Measurements from ENCODE around the gene TMPRSS9.

TMPRSS9 gene

DNA sequence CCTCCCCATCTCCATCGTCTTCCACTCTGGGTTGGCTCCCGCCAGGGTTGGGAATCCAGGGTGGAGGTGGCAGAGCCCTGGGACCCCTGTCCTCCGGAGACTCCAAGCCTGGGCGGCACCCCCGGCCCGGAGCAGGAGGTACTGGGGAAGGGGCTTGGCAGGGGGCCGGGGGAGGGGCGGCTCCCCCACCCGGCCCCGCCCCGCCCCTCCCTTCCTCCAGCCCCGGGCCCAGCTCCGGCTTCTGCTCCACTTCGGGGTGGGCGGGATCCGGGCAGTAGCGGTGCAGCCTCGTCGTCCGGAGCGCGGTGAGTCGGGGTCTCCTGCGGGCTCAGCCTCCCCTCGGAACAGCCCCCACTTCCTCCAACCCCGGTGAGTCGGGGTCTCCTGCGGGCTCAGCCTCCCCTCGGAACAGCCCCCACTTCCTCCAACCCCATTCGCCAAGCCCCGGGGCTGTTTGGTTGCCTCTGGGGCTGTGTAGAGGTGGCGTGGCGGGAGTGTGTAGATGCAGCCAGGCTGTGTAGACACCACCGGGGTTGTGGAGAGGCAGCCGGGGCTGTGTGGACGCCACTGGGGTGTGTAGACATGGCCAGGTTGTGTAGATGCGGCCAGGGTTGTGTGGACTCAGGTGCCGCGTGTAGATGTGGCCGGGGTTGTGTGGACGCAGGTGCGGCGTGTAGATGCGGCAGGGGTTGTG lies at the start of gene TMPRSS9:
TSS of gene TMPRSS9 (plus strand) at position 274 of the 694 bp plus-strand sequence. CDS start 29,521 bp downstream, outside the sequence.
- in situ Hi-C loops (cut with HindIII; ENCODE audit: low sequenced_read_pairs): no loop called here

DNA sequence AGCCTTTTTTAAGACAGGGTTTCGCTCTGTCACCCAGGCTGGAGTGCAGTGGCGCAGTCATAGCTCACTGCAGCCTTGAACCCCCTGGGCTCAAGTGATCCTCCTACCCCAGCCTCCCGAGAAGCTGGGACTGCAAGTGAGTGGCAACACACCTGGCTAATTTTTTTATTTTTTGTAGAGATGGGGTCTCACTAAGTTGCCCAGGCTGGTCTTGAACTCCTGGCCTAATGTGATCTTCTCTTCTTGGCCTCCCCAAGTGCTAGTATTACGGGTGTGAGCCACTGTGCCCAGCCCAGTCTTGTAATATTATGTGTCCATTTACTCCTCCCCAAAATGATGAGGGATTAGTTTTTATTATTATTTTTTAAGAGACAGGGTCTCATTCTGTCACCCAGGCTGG lies 49.0 kb upstream of the TMPRSS9 start:
- in situ Hi-C loops (cut with HindIII; ENCODE audit: low sequenced_read_pairs): loop anchor here (10.0 kb wide), 1 partner anchor 316 kb away; no protein-coding TSS in a partner anchor

DNA sequence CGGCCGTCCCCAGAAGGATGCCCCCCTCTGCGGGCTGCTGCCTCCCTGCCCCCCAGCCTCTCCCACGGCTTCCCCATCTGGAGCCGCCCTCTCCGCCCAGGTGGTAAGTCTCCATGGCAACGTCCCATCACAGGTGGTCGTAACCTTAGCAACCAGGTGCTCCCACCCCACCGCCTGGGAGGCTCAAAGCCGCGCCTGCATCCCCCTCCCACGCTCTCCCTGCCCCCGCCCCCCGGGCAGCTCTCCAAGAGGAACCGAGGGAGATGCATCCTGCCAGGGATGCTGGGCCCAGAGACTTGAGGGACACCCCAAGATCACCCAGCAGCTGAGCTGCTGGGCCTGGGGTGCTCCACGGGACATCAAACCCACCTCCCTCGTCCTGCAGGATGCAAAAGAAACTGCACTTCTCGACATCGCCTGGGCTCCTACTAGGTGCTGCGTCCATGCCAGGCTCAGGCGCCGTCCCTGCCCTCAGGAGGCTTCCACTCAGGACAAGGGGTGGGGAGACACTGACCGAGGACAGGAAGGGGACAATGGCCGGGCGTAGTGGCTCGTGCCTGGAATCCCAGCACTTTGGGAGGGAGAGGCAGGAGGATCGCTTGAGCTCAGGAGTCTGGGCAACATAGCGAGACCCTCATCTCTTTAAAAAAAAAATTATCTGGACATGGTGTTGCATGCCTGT lies 47.1 kb upstream of the TMPRSS9 start:
- in situ Hi-C loops (cut with HindIII; ENCODE audit: low sequenced_read_pairs): loop anchor here (10.0 kb wide), 1 partner anchor 318 kb away; no protein-coding TSS in a partner anchor

DNA sequence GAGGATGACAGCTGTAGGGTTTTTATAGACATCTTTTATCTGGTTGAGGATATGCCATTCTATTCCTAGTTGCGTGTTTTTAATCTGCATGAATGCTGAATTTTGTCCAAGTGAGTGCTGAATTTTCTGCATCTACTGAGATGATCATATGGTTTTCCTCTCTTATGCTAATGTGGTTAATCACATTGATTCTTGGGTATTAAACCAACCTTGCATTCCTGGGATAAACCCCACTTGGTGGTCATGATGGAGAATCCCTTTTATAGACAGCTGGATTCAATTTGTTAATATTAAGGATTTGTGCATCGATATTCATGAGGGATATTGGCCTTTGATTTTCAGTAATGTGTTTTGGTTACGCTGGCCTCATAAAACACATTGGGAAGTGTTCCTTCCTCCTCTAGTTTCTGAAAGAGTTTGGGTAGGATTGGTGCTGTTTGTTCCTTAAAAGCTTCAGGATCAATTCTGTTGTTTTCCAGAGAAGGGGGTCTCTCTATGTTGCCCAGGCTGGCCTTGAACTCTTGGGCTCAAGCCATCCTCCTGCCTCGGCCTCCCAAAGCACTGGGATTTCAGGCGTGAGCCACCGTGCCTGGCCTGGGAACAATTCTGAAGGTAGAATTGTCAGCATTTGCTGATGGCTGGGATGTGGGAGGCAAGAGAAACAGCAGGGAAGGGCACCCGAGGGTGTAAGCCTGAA lies 44.8 kb upstream of the TMPRSS9 start:
- in situ Hi-C loops (cut with HindIII; ENCODE audit: low sequenced_read_pairs): loop anchor here (10.0 kb wide), 1 partner anchor 320 kb away; no protein-coding TSS in a partner anchor

DNA sequence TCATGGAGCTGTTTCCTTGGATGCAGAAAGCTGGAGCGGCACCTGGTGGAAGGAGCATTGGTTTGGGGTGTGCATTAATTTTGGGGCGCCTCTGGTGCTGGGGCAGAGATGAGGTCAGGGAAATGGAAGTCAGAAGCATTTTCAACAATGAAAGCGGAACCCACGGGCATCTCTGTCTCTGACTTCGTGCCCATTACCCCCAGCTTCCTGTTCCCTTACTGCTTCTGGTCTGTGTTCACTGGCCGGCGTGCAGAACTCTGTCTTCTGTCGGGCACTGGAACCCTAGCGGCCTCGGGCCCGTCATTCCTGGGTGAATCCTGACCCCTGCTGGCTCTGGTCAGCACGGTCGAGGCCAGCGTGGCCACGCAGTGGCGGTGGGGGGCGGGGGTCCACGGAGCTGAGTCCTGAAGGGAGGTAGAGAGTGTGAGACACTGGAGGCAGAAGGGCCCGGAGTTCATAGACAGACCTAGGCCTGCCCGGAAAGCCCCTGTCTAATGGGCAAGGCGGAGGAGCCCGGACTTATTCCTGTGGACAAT lies 44.2 kb upstream of the TMPRSS9 start:
- in situ Hi-C loops (cut with HindIII; ENCODE audit: low sequenced_read_pairs): loop anchor here (10.0 kb wide), 1 partner anchor 321 kb away; no protein-coding TSS in a partner anchor

DNA sequence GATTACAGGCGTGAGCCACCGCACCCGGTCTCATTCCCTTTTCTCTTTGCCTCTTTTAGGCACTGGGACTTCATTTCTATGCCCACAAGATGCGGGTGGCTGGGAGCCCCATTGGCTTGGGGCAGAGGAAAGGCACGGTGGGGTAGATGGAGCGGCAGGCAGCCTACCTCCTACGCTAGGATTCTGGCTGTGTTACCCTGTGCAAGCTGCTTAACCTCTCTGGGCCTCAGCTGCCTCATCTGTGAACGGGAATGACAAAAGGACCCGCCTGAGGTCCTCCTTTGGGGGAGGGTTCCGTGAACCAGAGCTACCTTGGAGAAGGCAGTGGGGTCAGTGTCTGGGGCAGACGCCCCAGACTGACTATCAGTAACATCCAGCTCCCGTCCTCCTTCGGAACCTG lies 42.8 kb upstream of the TMPRSS9 start:
- in situ Hi-C loops (cut with HindIII; ENCODE audit: low sequenced_read_pairs): loop anchor here (10.0 kb wide), 1 partner anchor 322 kb away; no protein-coding TSS in a partner anchor

DNA sequence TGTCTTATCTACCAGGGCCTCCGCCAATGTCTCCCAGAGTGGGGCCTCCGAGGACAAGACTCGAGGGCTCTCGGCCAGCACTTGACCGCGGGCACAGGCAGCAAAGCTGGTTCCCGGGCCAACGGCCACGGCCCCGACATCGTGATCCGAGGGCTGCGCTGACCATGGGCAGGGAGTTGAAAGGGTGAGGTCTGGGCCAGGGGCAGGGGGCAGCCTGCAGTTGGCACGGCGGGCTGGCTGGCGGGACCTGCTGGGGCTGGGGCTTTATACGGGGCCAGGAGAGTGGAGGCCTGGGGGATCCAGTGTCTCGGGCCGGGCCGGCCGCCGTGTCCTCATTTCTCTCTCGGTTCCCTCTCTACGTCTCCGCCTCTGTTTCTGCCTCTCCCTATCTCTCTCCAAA lies 42.3 kb upstream of the TMPRSS9 start:
- in situ Hi-C loops (cut with HindIII; ENCODE audit: low sequenced_read_pairs): loop anchor here (10.0 kb wide), 1 partner anchor 323 kb away; no protein-coding TSS in a partner anchor

DNA sequence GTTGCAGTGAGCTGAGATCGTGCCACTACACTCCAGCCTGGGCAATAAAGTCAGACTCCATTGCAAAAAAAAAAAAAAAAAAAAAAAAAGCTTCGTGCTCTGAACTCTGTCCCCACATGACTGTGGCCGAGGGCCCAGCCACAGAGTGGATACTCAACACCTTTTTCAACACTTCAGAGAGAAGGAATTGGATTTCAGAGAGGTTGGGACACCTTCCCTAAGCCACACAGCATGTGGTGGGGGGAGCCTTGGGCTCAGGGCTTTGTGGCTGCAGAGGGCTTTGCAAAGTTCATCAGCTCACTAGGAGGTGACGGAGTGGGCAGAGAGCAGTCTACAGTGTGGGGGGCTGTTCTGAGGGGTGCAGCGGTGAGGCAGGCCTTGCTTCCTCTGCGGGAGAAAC lies 41.1 kb upstream of the TMPRSS9 start:
- in situ Hi-C loops (cut with HindIII; ENCODE audit: low sequenced_read_pairs): loop anchor here (10.0 kb wide), 1 partner anchor 324 kb away; no protein-coding TSS in a partner anchor

DNA sequence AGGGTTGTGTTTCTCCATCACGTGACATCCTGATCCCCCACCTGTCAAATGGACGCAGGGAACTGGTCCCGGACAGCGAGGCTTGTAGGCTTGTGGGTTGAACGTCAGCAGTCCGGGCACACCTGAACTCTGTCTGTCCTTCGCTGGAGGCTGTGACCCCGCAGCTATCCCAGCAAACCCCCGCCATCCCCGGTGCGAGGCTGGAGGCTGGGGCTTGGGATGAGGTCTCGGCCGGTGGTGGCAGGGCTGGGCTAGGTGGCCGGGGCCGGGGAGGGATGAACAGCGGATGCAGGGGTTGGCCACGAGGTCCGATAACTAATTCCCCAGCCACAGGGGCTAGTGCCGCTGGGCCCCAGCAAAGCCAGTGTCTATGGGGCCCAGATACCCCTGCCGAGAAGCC lies 40.5 kb upstream of the TMPRSS9 start:
- in situ Hi-C loops (cut with HindIII; ENCODE audit: low sequenced_read_pairs): loop anchor here (10.0 kb wide), 1 partner anchor 325 kb away; no protein-coding TSS in a partner anchor

DNA sequence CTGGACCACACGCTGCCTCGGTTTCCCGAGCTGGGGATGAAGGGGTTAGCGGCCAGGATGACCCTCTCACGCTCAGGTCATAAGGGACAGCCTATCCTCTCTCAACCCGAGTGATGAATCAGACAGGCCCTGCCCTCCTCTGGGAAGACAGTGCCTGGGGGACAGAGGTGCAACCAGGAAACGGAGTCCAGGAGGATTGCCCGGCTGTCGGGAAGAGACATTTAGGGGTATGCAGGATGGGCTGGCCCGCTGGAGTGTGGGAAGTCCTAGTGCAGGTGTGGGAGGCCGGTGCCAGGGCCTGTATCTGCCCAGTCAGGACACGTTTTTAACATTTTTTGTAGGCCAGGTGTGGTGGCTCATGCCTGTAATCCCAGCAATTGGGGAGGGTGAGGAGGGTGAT lies 40.0 kb upstream of the TMPRSS9 start:
- in situ Hi-C loops (cut with HindIII; ENCODE audit: low sequenced_read_pairs): no loop called here

DNA sequence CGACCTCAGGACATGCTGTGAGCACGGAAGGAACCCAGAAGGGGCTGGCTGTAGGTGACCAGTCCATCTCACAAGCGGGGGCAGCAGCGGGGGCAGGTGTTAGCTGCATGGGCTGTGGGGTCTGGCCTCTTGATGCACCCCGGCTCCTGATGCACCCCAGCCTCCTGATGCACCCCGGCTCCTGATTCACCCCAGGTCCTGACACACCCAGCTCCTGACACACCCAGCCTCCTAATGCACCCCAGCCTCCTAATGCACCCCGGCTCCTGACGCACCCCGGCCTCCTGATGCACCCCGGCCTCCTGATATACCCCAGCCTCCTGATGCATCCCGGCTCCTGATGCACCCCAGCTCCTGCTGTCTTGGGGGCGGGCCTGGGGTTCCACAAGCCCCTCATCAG lies 39.1 kb upstream of the TMPRSS9 start:
- in situ Hi-C loops (cut with HindIII; ENCODE audit: low sequenced_read_pairs): no loop called here

DNA sequence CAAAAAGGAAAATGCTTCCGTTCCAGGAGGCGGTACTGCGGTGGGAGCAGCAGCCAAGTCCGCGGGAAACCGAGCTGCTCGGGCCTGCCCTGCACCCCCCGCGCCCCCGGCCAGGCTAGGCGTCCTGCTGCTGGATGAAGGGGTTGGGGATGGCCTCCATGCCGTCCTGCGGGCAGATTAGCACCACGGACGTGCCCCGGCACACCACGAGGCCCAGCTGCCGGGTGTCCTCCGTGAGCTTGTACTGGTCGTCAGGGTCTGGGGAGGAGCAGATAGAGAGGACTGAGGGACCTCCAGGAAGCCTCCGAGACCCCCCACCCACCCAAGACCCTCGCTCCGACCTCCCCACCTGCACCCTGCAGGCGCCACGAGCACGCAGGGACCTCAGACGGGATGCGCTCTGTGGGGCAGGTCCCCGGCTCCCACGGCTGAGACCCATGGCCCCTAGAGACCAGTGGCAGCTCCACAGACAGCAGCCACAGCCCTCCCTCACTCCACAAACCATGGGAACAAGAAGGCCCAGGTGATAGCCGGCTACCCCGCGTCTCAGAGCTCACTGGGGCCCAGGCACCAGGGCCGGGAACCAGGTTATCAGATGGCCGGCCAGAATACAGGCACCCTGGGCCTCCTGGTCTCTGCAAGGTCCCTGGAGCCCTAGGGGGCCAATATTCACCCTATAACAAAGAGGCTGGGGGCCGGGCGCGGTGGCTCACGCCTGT lies 38.3 kb upstream of the TMPRSS9 start:
- in situ Hi-C loops (cut with HindIII; ENCODE audit: low sequenced_read_pairs): no loop called here

DNA sequence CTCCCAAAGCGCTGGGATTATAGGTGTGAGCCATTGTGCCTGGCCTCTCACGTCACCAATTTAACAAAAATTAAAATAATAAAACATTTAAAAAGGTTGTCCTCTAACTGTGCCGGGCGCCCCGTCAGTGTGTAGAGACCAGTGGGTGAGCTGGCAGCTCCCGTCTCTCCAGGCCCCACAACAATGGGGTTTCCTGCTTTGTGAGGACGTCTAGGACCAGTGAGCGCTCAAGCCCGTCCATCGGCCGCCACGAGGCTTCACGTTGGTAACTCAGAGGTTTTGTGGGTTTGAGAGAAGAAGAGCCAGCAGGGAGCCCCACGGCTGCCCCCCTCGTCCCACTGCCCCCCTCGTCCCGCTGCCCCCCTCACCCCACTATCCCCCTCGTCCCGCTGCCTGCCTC lies 36.4 kb upstream of the TMPRSS9 start:
- in situ Hi-C loops (cut with HindIII; ENCODE audit: low sequenced_read_pairs): no loop called here

DNA sequence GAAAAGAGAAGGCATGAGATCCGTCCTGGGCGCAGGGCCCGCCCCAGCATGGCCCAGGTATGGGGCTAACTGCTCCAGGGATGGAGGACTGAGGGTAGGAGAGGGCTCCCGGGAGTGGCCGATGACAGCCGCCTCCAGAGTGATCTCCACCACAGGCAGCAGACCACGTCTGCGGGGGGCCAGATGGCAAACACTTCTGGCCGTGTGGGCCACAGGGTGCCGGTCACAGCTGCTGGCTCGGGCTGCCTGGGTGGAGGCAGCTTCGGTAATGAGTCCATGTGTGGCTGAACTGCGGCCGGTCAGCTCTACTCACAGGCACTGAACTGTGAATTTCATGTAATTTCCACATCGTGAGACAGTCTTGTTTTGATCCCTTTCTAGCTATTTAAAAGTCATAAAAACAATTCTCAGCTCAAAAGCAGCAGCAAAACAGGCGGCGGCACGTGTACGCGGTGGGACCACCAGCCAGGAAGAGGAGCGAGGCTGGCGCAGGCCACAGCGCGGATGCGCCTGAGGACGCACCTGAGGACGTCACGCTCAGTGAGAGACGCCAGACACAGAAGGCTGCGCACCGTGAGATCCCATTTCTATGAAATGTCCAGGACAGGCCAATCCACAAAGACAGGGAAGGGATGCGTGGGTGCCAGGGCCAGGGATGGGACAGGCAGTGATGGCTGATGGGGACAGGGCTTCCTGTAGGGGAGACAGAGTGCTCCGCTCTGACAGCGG lies 35.7 kb upstream of the TMPRSS9 start:
- in situ Hi-C loops (cut with HindIII; ENCODE audit: low sequenced_read_pairs): no loop called here

DNA sequence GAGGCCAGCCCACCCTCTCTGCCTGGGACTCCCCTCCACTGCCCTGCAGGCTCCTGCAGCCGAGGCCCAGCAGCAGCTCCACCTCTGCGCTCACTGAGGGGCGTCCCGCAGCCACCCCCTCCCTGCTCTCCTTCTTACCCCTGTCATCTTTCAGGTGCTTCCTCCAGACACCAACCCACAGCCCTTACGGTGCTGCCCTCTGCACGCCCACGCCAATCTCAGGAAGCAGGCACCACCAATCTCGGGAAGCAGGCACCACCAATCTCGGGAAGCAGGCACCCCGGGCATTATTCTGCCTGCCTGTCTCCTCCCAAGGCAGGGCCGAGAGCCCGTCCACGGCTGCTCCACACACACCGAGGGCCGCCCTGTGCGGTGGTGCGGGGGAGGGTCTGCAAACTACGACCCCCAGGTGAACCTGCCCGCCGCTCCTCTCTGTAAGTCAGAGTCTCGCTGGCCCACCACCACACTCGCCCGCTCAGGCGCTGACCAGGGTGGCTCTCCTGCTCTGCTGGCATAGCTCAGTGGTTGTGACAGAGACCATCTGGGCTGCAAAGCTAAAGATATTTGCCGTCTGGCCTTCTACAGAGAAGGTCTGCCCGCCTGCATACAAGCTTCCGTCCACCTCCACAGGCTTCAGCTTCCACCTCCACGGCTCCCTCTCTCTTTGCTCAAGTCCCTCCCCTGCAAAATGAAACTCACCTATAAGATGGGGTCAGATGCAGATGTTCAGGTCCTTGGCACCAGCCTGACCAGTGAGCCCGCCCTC lies 34.6 kb upstream of the TMPRSS9 start:
- in situ Hi-C loops (cut with HindIII; ENCODE audit: low sequenced_read_pairs): loop anchor here (5.0 kb wide), 4 partner anchors 53 to 113 kb away; partner anchors contain the start of gene AMH

DNA sequence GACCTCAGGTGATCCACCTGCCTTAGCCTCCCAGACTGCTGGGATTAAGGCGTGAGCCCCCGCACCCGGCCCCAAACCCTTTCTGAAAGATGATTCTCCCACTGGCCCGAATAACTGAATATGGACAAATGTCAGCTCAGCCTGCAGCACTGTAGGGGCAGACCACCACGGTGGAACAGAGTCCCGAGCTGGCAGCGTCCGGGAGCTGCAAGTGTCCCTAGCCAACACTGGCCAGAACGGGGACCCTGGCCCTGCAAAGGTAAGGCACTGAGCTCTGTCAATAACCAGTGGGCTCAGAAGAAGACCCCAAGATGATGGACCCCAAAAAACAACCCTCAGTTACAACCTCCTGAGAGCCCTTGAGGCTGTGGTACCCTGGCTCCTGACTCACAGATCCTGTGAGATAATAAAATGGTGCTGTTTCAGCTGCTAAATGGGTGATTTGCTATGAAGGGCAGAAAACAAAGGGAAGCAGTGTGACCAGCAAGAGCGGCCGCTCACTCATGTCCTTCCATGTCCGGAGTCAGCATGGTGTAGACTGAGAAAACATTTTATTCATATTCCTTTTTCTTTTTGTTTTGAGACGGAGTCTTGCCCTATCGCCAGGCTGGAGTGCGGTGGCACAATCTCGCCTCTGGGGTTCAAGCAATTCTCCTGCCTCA lies 33.2 kb upstream of the TMPRSS9 start:
- in situ Hi-C loops (cut with HindIII; ENCODE audit: low sequenced_read_pairs): loop anchor here (5.0 kb wide), 4 partner anchors 55 to 115 kb away; partner anchors contain the start of gene AMH

DNA sequence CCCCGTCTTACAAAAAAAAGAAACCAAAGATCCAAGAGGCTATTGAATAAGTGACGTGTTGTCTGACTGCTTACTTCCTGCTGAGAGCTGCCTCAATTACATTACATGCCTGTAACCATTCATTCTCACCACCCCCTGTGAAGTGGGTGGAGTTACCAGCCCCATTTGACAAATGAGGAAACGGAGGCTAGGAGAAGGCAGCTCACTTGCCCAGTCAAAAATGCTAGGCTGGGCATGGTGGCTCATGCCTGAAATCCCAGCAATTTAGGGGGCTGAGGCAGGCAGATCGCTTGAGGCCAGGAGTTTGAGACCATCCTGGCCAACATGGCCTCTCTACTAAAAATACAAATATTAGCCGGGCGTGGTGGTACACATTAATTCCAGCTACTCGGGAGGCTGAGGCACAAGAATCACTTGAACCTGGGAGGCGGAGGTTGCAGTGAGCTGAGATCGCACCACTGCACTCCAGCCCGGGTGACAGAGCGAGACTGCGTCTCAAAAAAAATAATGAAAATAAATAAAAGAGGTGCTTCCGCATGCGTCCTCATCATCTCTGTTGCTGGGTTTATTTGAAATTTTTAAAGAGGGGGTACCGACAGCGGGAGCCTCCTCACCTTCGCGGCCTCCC lies 32.2 kb upstream of the TMPRSS9 start:
- in situ Hi-C loops (cut with HindIII; ENCODE audit: low sequenced_read_pairs): loop anchor here (5.0 kb wide), 4 partner anchors 56 to 116 kb away; partner anchors contain the start of gene AMH
